Breast epithelium (tissue), 4 donors: ENCODE results near the gene ORAI2. TPM values are rescaled to one million over a fixed set of nuclear protein-coding genes. Genes with fewer than 3 reads are reported as not detected.
A peak's percentile ranks its signal among the peaks of the same experiment; 100 is the strongest.

Experiments
- DNase-seq, 2 donors: peaks; one replicate each; pipeline ENCODE4 v3.0.0-alpha.2; 2019; ENCODE audit warnings: low spot score in 2 of 2
- H3K27ac ChIP-seq, 2 donors: fragments of 200-600 bp; sonication (generic) in 1 of 2; one replicate each; pipeline ENCODE4 v1.5.1; 2016 to 2019; ENCODE audit warnings: mild to moderate bottlenecking in 1 of 2
- H3K27me3 ChIP-seq, 2 donors: fragments of 200-600 bp; sonication (generic) in 1 of 2; one replicate each; pipeline versions ENCODE4 v1.5.1 to v1.6.0; 2017 to 2019; ENCODE audit warnings: control low read depth in 1 of 2, mild to moderate bottlenecking in 1 of 2
- H3K36me3 ChIP-seq: fragments of 200-600 bp; one replicate; pipeline ENCODE4 v1.5.1; 2019
- H3K4me1 ChIP-seq, 2 donors: fragments of 200-600 bp; sonication (generic); one replicate each; pipeline ENCODE4 v1.5.1; 2016 to 2019; ENCODE audit warnings: control low read depth in 1 of 2
- H3K4me3 ChIP-seq, 3 donors: fragments of 200-600 bp; sonication (generic); 1 replicate in 2 of 3; 2 replicates in 1 of 3; pipeline ENCODE4 v1.5.1; 2016 to 2019; ENCODE audit warnings: mild to moderate bottlenecking in 3 of 3, moderate library complexity in 2 of 3
- H3K9me3 ChIP-seq, 2 donors: fragments of 200-600 bp; sonication (generic) in 1 of 2; one replicate each; pipeline ENCODE4 v1.5.1; 2016 to 2019; ENCODE audit warnings: control low read depth in 1 of 2
- POLR2A ChIP-seq: fragments of 450-650 bp; IDR thresholded peaks from one replicate; pipeline ENCODE4 v1.6.1; 2016; ENCODE audit warnings: antibody characterized with exemption, mild to moderate bottlenecking, moderate library complexity
- POLR2AphosphoS5 ChIP-seq, 3 donors: sonication (generic); formaldehyde crosslinking; IDR thresholded peaks; one replicate each; pipeline ENCODE4 v1.6.1; 2017; ENCODE audit warnings: antibody characterized with exemption in 3 of 3
- intact Hi-C: fragments of 100-400 bp; cut with DNase I; formaldehyde crosslinking; loops from one replicate; pipeline ENCODE4 v1.15.1; 2023; ENCODE audit warnings: low total_unique reads
- total RNA-seq, 3 donors: library from RNA; depleted of rRNA; stranded (reverse); fragments of >200 nt; gene quantifications; one replicate each; pipeline ENCODE4 v1.1.0, GENCODE V29; 2016
- TF ChIP-seq, protein P1 (sequence below), 3 donors: fragments of 450-650 bp; IDR thresholded peaks; one replicate each; pipeline ENCODE4 v1.5.1; 2016 to 2017; ENCODE audit warnings: antibody characterized with exemption in 3 of 3, mild to moderate bottlenecking in 3 of 3, moderate library complexity in 3 of 3

The ORAI2 gene
- total RNA-seq, 3 donors from 2014 or later = 8.3 to 24.9 (median 18.1) TPM

- H3K4me3 ChIP-seq = no peak overlapping the region
- H3K9me3 ChIP-seq = no peaks in the 10 kb centered on the region
- TF ChIP-seq, protein P1, sequence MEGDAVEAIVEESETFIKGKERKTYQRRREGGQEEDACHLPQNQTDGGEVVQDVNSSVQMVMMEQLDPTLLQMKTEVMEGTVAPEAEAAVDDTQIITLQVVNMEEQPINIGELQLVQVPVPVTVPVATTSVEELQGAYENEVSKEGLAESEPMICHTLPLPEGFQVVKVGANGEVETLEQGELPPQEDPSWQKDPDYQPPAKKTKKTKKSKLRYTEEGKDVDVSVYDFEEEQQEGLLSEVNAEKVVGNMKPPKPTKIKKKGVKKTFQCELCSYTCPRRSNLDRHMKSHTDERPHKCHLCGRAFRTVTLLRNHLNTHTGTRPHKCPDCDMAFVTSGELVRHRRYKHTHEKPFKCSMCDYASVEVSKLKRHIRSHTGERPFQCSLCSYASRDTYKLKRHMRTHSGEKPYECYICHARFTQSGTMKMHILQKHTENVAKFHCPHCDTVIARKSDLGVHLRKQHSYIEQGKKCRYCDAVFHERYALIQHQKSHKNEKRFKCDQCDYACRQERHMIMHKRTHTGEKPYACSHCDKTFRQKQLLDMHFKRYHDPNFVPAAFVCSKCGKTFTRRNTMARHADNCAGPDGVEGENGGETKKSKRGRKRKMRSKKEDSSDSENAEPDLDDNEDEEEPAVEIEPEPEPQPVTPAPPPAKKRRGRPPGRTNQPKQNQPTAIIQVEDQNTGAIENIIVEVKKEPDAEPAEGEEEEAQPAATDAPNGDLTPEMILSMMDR (IDR thresholded peaks at IDR 0.05) = no peak
- TF ChIP-seq POLR2A (no peak), POLR2AphosphoS5 (IDR thresholded peaks at IDR 0.05) (no peak)
- no peaks in the 10 kb centered on the region for H3K36me3 ChIP-seq
- DNase-seq = no peak
- no peak overlapping the region for H3K27ac ChIP-seq
- peaks cover 0 to 3% of the 10 kb centered on the region in 2 donors for H3K4me1 ChIP-seq
- intact Hi-C loops = no loop called here
- no peaks in the 10 kb centered on the region for H3K27me3 ChIP-seq
Observed at GRCh38 chr7:102436118-102436517, 2.7 kb downstream of the ORAI2 start.

- peak; percentile 72 to 85 for DNase-seq
- peaks cover 0 to 3% of the 10 kb centered on the region in 2 donors for H3K4me1 ChIP-seq
- TF ChIP-seq POLR2AphosphoS5 (IDR thresholded peaks at IDR 0.05) = no peak
- TF ChIP-seq, protein P1 (IDR thresholded peaks at IDR 0.05) = no peak
- no peak for TF ChIP-seq POLR2A
- peak overlapping the region; percentile 45 to 72 for H3K27ac ChIP-seq
- intact Hi-C loops = no loop called here
- H3K27me3 ChIP-seq = no peaks in the 10 kb centered on the region
- no peak overlapping the region for H3K4me3 ChIP-seq
- no peaks in the 10 kb centered on the region for H3K36me3 ChIP-seq
- H3K9me3 ChIP-seq = no peaks in the 10 kb centered on the region
Observed at GRCh38 chr7:102439963-102440795, 6.8 kb downstream of the ORAI2 start.

DNA sequence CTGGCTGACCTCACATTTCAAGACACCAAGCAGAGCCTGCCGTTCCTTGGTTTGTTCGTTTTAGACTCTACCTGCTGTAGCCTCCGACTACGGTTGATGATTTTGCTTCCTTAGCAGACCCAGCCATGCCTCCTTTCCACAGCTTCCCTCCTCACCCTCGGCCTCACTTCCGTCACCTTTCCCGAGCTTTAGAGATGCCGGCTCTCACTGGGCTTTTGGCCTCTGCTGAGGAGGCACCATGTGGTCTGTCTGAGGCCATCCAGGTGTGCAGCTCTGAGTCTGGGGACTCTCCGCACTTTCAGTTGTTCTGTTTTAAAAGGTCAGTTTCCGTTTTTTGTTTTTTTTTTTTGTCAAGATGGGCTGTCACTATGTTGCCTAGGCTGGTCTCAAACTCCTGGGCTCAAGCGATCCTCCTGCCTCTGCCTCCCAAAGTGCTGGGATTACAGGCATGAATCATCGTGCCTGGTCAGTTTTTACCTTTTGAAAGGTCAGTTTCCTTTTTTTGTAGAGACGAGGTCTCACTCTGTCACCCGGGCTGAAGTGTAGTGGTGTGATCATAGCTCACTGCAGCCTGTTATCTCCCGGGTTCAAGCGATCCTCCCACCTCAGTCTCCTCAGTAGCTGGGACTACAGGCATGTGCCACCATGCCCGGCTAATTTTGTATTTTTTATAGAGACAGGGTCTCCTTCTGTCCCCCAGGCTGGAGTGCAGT, 11.7 kb downstream of the ORAI2 start:
- no peak overlapping the region for H3K27ac ChIP-seq
- H3K4me3 ChIP-seq = no peak overlapping the region
- TF ChIP-seq POLR2A = no peak
- no peak for TF ChIP-seq POLR2AphosphoS5 (IDR thresholded peaks at IDR 0.05)
- TF ChIP-seq, protein P1 (IDR thresholded peaks at IDR 0.05) = no peak
- H3K4me1 ChIP-seq = no peaks in the 10 kb centered on the region
- H3K36me3 ChIP-seq = no peaks in the 10 kb centered on the region
- intact Hi-C loops = no loop called here
- H3K9me3 ChIP-seq = no peaks in the 10 kb centered on the region
- DNase-seq = no peak
- no peaks in the 10 kb centered on the region for H3K27me3 ChIP-seq

DNA sequence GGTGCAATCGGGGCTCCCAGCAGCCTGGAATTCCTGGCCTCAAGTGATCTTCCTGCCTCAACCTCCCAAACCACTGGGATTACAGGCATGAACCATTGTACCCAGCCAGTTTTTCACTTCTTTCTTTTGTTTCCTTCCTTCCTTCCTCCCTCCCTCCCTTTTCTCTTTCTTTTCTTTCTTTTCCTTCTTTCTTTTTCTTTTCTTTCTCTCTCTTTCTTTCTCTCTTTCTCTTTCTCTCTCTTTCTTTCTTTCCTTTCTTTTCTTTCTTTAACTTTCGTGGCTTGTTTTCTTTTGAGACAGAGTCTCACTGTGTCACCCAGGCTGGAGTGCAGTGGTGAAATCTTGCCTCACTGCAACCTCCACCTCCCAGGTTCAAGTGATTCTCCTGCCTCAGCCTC, 12.3 kb downstream of the ORAI2 start:
- Histone ChIP-seq H3K27ac (no peak overlapping the region), H3K9me3 (no peaks in the 10 kb centered on the region), H3K4me3 (no peak overlapping the region), H3K4me1 (no peaks in the 10 kb centered on the region), H3K36me3 (no peaks in the 10 kb centered on the region), H3K27me3 (no peaks in the 10 kb centered on the region)
- no peak for DNase-seq
- intact Hi-C loops = no loop called here
- no peak for TF ChIP-seq POLR2AphosphoS5 (IDR thresholded peaks at IDR 0.05)
- TF ChIP-seq, protein P1 (IDR thresholded peaks at IDR 0.05) = no peak
- TF ChIP-seq POLR2A = no peak
